ENCODE data around the gene PRKCA. TPM values are rescaled to one million over a fixed set of nuclear protein-coding genes. Genes with fewer than 3 reads are reported as not detected.

PRKCA gene
- total and polyA plus RNA-seq, 3 experiments from 2014 or later, result 1.8 to 74.1 (median 73.9) TPM

DNA sequence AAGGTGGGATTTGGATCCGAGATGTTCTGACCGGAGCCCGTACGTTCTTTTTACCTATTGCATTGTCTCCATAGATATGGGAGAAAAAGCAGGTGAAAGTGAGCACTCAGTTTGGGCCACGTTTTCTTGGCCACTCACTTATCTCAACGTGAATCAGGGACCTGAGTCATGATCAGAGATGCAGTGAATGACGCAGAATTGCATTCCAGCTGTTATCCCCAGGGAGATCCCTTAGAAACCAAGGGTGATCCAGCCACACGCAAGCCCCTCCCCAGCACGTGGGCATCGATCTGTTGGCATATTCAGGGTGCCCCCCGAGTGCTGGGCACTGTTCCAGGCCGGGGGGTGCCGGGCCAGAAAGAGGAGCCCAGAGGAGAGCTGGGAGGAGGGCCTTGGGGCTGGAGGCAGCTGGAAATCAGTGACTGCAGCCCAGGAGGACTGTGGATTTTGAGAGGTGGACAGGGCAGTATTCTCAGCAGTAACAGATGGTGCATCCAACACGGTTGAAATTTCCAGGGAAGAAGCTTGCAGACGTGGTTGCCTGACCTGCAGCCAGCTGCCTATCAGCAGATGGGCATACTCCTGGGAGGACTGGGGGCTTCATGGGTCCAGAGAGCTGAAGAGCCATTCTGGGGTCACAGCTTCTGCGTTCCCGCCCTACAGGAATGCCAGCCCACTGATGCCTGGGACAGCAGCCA, 445.3 kb downstream of the PRKCA start:
- H3K27me3 Mint-ChIP-seq, result peaks cover 0 to 2% of the 10 kb centered on the region in 2 donors
- ChIA-PET POLR2A (no interaction called here), CTCF (no interaction called here)
- peaks cover 19% of the 10 kb centered on the region for H3K36me3 ChIP-seq (ENCODE audit: insufficient read depth, low read length)
- no peak for DNase-seq
- no peaks in the 10 kb centered on the region for H3K4me1 Mint-ChIP-seq
- H3K36me3 Mint-ChIP-seq, result peaks cover 3 to 55% (median 27%) of the 10 kb centered on the region in 3 donors
- H3K27me3 ChIP-seq (ENCODE audit: insufficient read depth, low read length, poor library complexity, severe bottlenecking), result no peaks in the 10 kb centered on the region
- no peak overlapping the region for H3K27ac Mint-ChIP-seq
- H3K4me3 ChIP-seq (ENCODE audit: low read length), result no peak overlapping the region
- H3K9me3 Mint-ChIP-seq, result no peaks in the 10 kb centered on the region
- H3K4me3 Mint-ChIP-seq, result no peak overlapping the region
- no peaks in the 10 kb centered on the region for H3K4me1 ChIP-seq (ENCODE audit: insufficient read depth, low read length)
- H3K9me3 ChIP-seq (ENCODE audit: low read length), result no peaks in the 10 kb centered on the region
- no peak overlapping the region for H3K27ac ChIP-seq (ENCODE audit: low read depth, low read length)

DNA sequence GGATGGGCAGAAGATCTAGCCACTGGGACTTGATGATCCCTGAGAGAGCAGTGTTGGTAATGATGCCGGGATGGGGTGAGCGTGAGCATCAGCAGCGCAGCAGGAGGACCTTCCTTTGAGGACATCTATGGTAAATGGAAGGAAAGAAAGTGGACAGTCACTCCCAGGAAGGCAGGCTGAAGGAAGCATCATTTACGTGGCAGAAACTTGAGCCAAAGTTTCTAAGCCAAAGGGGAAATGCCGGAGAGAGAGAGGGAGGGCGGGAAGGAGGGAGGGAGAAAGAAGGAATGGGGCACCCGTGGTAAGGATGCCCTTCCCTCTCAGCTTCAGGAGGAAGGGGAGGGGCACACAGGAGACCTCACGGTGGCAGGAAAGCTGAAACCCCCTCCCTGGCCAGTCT, 446.2 kb downstream of the PRKCA start:
- Mint-ChIP-seq H3K36me3 (peaks cover 5 to 55% (median 26%) of the 10 kb centered on the region in 3 donors), H3K4me1 (no peaks in the 10 kb centered on the region), H3K27ac (no peak overlapping the region), H3K9me3 (no peaks in the 10 kb centered on the region), H3K27me3 (peaks cover 0 to 2% of the 10 kb centered on the region in 2 donors), H3K4me3 (no peak overlapping the region)
- no peak for DNase-seq
- no peak overlapping the region for H3K4me3 ChIP-seq (ENCODE audit: low read length)
- peaks cover 16% of the 10 kb centered on the region for H3K36me3 ChIP-seq (ENCODE audit: insufficient read depth, low read length)
- CTCF ChIA-PET, result no interaction called here
- no peak overlapping the region for H3K27ac ChIP-seq (ENCODE audit: low read depth, low read length)
- POLR2A ChIA-PET, result no interaction called here
- H3K27me3 ChIP-seq (ENCODE audit: insufficient read depth, low read length, poor library complexity, severe bottlenecking), result no peaks in the 10 kb centered on the region
- no peaks in the 10 kb centered on the region for H3K9me3 ChIP-seq (ENCODE audit: low read length)
- H3K4me1 ChIP-seq (ENCODE audit: insufficient read depth, low read length), result no peaks in the 10 kb centered on the region

DNA sequence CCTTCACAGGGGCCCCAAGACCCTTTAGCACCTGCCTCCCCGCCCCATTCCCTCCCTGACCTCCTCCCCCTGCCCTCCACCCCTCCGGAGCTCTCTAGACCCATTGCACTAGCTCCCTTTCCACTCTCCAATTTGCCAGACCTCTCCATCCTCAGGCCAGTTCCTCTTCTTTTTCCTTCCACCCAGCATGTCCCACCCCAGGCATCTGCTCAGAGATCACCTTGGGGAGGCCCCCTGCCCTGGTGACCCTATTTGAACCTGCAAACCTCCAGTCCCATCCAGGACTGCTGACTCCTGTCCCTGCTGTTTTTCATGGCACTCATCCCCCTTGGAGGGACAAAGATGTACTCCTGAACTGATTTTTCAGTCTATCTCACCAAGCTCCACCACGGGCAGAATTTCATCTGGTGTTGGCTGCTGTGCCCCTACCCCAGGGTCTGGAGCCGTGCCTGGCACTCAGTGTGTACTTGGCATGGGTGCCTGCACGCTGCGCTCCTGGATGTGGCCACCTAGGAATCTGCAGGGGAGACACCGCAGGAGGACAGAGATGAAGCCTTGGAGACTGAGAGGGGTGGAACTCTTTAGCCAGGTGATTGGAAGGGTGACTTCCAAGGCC, 446.9 kb downstream of the PRKCA start:
- no peaks in the 10 kb centered on the region for H3K4me1 ChIP-seq (ENCODE audit: insufficient read depth, low read length)
- no peak overlapping the region for H3K4me3 ChIP-seq (ENCODE audit: low read length)
- Mint-ChIP-seq H3K27ac (peak overlapping the region in 1 of 8 donors; percentile 93), H3K36me3 (peaks cover 12 to 52% (median 24%) of the 10 kb centered on the region in 3 donors), H3K9me3 (no peaks in the 10 kb centered on the region), H3K4me3 (no peak overlapping the region), H3K27me3 (peaks cover 0 to 2% of the 10 kb centered on the region in 2 donors), H3K4me1 (no peaks in the 10 kb centered on the region)
- peaks cover 12% of the 10 kb centered on the region for H3K36me3 ChIP-seq (ENCODE audit: insufficient read depth, low read length)
- H3K27me3 ChIP-seq (ENCODE audit: insufficient read depth, low read length, poor library complexity, severe bottlenecking), result no peaks in the 10 kb centered on the region
- H3K27ac ChIP-seq (ENCODE audit: low read depth, low read length), result no peak overlapping the region
- no peaks in the 10 kb centered on the region for H3K9me3 ChIP-seq (ENCODE audit: low read length)
- CTCF ChIA-PET, result no interaction called here
- DNase-seq, result no peak
- POLR2A ChIA-PET, result no interaction called here

DNA sequence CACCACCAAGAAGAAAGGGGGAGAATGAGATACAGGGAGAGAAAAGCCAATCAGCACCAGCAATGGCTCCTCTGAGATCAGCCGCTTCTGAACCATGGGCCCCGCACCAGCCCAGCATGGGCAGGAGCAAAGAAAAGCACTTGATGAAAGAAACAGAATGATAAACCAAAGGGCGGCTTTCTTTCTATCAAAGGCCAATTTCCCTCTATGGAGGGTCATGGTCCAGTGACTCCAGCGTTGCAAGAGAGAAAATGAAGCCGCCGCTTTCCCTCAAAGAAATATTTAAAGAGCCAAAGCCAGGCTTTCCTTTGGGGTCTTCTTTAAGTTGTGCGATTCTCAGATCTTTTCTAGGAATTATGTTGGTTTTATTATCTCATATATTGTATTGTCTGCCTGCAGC, 447.7 kb downstream of the PRKCA start:
- ChIA-PET CTCF (no interaction called here), POLR2A (no interaction called here)
- Histone ChIP-seq H3K4me1 (ENCODE audit: insufficient read depth, low read length) (no peaks in the 10 kb centered on the region), H3K9me3 (ENCODE audit: low read length) (no peaks in the 10 kb centered on the region), H3K27ac (ENCODE audit: low read depth, low read length) (no peak overlapping the region), H3K27me3 (ENCODE audit: insufficient read depth, low read length, poor library complexity, severe bottlenecking) (no peaks in the 10 kb centered on the region), H3K36me3 (ENCODE audit: insufficient read depth, low read length) (peaks cover 9% of the 10 kb centered on the region), H3K4me3 (ENCODE audit: low read length) (no peak overlapping the region)
- no peak overlapping the region for H3K27ac Mint-ChIP-seq
- H3K4me1 Mint-ChIP-seq, result no peaks in the 10 kb centered on the region
- no peak overlapping the region for H3K4me3 Mint-ChIP-seq
- no peaks in the 10 kb centered on the region for H3K9me3 Mint-ChIP-seq
- peaks cover 18 to 55% (median 31%) of the 10 kb centered on the region in 3 donors for H3K36me3 Mint-ChIP-seq
- peaks cover 0 to 2% of the 10 kb centered on the region in 2 donors for H3K27me3 Mint-ChIP-seq
- no peak for DNase-seq

DNA sequence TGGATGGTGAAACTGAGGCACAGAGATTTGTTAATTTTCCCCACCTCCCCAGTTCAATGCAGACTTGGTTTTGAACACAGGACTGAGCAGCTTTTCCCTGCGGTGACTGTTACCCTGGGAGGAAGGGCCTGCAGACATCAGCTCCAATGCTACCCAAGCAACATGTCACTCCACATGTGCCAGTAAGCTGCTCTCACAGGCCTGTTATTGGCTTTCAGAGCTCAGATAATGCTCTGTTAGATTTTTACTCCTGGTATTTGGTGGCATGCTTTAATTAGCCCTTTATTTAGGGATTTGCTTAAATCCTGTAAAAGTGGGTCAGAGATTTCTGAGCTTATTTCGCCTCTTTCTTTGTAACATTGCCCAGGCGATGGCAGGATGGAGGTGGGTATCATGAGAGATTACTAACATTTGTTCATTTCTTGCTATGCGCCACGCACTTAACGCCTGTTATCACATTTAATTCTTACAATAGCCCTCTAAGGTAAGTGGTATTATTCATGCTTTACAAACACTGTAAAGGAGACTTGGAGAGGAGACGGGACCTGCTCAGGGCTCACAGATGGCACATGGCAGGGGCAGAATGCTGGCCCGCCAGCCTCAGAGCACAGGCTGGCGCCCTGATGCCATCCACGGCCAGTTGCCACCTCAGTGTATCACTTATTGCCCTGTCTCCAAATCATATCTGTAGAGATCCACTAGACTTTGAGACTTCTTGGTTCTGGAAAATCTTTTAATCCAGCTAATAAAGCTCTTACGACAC, 448.5 kb downstream of the PRKCA start:
- H3K27me3 ChIP-seq (ENCODE audit: insufficient read depth, low read length, poor library complexity, severe bottlenecking), result no peaks in the 10 kb centered on the region
- Mint-ChIP-seq H3K4me1 (no peaks in the 10 kb centered on the region), H3K9me3 (no peaks in the 10 kb centered on the region), H3K27ac (peak overlapping the region in 1 of 8 donors; percentile 8), H3K27me3 (peaks cover 0 to 2% of the 10 kb centered on the region in 2 donors), H3K36me3 (peaks cover 18 to 54% (median 32%) of the 10 kb centered on the region in 3 donors), H3K4me3 (no peak overlapping the region)
- ChIA-PET POLR2A (no interaction called here), CTCF (no interaction called here)
- H3K36me3 ChIP-seq (ENCODE audit: insufficient read depth, low read length), result peaks cover 7% of the 10 kb centered on the region
- no peaks in the 10 kb centered on the region for H3K4me1 ChIP-seq (ENCODE audit: insufficient read depth, low read length)
- no peak for DNase-seq
- H3K4me3 ChIP-seq (ENCODE audit: low read length), result no peak overlapping the region
- H3K27ac ChIP-seq (ENCODE audit: low read depth, low read length), result no peak overlapping the region
- no peaks in the 10 kb centered on the region for H3K9me3 ChIP-seq (ENCODE audit: low read length)

DNA sequence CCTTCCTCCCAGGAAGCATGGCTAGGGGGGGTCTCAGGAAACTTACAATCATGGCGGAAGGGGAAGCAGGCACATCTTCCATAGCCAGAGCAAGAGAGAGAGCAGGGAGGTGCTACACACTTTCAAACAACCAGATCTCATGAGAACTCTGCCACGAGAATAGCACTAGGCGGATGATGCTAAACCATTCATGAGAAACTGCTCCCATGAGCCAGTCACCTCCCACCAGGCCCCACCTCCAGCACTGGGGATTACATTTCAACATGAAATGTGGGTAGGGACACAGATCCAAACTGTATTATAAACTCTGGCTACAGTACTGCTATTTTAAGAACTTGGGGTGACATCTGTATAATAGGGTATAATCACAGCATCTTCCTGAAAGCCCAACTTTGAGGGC, 449.4 kb downstream of the PRKCA start:
- Mint-ChIP-seq H3K27me3 (peaks cover 0 to 2% of the 10 kb centered on the region in 2 donors), H3K36me3 (peaks cover 22 to 49% (median 25%) of the 10 kb centered on the region in 3 donors), H3K9me3 (no peaks in the 10 kb centered on the region), H3K4me1 (no peaks in the 10 kb centered on the region), H3K27ac (no peak overlapping the region), H3K4me3 (no peak overlapping the region)
- POLR2A ChIA-PET, result no interaction called here
- no peak overlapping the region for H3K27ac ChIP-seq (ENCODE audit: low read depth, low read length)
- CTCF ChIA-PET, result no interaction called here
- DNase-seq, result no peak
- H3K4me1 ChIP-seq (ENCODE audit: insufficient read depth, low read length), result no peaks in the 10 kb centered on the region
- H3K36me3 ChIP-seq (ENCODE audit: insufficient read depth, low read length), result peaks cover 7% of the 10 kb centered on the region
- no peaks in the 10 kb centered on the region for H3K27me3 ChIP-seq (ENCODE audit: insufficient read depth, low read length, poor library complexity, severe bottlenecking)
- H3K4me3 ChIP-seq (ENCODE audit: low read length), result no peak overlapping the region
- H3K9me3 ChIP-seq (ENCODE audit: low read length), result no peaks in the 10 kb centered on the region

DNA sequence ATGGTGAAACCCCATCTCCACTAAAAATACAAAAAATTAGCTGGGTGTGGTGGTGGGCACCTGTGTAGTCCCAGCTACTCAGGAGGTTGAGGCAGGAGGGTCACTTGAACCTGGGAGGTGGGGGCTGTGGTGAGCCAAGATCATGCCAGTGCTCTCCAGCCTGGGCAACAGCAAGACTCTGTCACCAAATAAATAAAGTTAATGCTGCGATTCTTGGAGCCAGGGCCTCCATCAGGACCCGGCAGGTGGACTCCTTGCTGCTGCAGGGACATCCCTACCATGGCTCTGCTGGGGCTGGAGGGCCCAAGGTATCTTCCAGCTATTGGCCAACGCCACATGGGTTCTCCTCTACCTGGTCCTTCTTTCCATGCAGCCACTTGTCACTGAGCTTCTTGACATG, 450.0 kb downstream of the PRKCA start:
- H3K9me3 Mint-ChIP-seq, result no peaks in the 10 kb centered on the region
- no peak for DNase-seq
- H3K27me3 ChIP-seq (ENCODE audit: insufficient read depth, low read length, poor library complexity, severe bottlenecking), result no peaks in the 10 kb centered on the region
- POLR2A ChIA-PET, result no interaction called here
- H3K9me3 ChIP-seq (ENCODE audit: low read length), result no peaks in the 10 kb centered on the region
- no peak overlapping the region for H3K27ac ChIP-seq (ENCODE audit: low read depth, low read length)
- H3K36me3 Mint-ChIP-seq, result peaks cover 25 to 49% (median 28%) of the 10 kb centered on the region in 3 donors
- no peak overlapping the region for H3K4me3 Mint-ChIP-seq
- H3K27me3 Mint-ChIP-seq, result peaks cover 0 to 3% of the 10 kb centered on the region in 2 donors
- H3K4me1 Mint-ChIP-seq, result no peaks in the 10 kb centered on the region
- H3K27ac Mint-ChIP-seq, result no peak overlapping the region
- no peaks in the 10 kb centered on the region for H3K4me1 ChIP-seq (ENCODE audit: insufficient read depth, low read length)
- CTCF ChIA-PET, result no interaction called here
- H3K4me3 ChIP-seq (ENCODE audit: low read length), result no peak overlapping the region
- H3K36me3 ChIP-seq (ENCODE audit: insufficient read depth, low read length), result peaks cover 7% of the 10 kb centered on the region

All from CD8-positive, alpha-beta memory T cell (primary cell).